HG03565 (cell line): ENCODE data around the gene ZNF528.

ENCODE experiments used
- ATAC-seq: cut with Tn5 transposase; IDR thresholded peaks from one replicate; pipeline ENCODE4 v1.9.1; 2021; ENCODE audit warnings: mild to moderate bottlenecking, moderate library complexity; ENCODE audit not compliant: unreplicated experiment

The ZNF528 gene

DNA sequence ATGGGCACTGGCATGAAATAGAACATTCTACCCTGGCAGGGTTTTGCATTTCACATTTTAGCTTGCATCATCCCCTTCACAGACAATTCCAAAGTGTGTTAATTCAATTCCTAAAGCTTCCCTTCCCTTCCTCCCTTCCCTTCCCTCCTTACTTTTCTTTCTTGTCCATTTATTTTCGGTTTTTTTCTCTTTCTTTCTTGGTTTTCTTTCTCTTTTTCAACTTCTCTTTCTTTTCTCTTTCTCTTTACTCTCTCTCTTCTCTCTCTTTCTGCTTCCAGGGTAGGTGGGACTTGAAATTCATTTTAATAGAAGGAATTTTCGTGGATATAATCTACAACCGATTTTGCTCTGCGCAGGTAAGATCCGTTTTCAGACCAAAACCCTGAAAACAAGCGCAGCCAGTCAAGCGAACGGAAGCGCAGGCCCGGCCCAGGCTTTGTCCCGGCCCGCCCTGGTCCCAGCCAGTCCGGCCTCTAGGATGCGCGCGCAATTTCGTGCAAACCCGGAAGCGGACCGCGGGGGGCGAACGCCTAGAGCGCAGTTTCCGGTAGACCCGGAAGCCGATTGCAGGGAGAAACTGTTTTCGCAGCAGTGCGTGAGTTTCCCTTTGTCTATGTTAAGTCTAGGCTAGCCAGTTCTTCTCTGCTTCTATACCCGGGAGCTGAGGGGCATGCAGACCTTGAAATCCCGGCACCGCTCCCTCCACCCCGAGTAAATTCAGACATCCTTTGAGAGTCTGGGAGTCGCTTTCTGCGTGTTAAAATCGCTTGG lies at the start of gene ZNF528:
TSS of gene ZNF528 (plus strand) at position 540 of the 771 bp plus-strand sequence. CDS start 4,165 bp downstream, outside the sequence.
- peak; percentile 56 for ATAC-seq

DNA sequence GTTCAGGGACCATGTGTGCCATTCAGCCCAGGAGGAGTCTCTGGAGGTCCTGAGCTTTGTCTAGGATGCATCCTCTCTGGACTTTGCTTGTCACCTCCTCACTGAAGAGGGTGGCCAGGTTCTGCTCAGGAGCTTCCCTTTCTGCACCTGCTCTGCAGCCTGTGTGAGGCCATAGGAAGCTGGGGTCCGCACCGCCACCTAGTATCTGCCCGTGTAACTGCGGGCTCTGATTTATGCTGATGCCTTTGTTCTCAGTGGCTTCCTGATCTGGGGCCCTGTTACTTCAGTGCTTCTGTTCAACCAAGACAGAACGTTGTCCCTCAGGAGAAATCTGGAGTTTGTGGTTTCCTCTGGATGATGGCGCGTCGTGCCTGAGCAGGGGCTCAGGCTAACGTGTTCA lies 46.1 kb upstream of the ZNF528 start:
- no peak for ATAC-seq

DNA sequence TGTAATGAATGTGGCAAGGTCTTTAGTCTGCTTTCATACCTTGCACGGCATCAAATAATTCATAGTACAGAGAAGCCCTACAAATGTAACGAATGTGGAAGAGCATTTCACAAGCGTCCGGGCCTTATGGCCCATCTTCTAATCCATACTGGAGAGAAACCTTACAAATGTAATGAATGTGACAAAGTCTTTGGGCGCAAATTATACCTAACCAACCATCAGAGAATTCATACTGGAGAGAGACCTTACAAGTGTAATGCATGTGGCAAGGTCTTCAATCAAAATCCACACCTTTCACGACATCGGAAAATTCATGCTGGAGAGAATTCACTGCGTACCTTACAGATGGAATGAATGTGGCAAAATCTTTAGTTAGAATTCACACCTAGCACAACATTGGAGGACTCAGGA lies 31.2 kb upstream of the ZNF528 start:
- ATAC-seq, result no peak

DNA sequence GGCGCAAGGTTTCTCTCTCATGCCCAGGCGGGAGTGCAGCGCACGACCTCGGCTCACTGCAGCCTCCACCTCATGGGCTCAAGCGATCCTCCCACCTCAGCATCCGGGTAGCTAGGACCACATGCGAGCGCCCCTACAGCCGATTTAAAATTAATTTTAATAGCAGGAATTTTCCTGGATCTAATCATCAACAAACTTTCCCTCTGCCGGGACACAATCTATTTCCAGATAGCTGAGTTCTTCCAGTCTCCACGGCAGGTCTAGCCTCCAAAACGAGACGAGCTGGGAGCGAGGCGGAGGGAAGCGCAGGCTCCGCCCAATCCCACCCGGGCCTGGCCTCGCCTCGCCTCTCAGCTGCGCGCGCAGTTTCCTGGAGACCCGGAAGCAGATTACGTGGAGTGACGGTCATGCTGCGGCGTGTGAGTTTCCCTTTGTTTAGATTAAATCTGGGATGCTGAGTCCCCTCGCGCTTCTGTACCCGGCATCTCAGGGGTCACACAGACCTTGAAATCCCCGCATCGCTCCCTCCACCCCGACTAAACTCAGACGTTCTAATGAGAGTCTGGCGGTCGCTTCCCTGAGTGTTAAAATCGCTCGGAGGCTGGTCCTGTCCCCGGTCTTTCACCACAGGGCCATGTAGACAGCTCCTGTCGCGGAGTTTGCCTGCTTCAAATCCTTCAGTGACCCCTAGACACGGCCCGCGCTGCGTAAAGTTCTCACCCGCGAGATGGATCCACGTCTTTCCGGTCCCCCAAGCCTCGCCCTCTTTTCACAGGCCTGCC lies 27.9 kb upstream of the ZNF528 start, which contains the start of gene ZNF880:
TSS of gene ZNF880 (plus strand) at position 365 of the 782 bp plus-strand sequence. CDS start at position 408, 43 bp downstream.
- peak; percentile 54 for ATAC-seq

DNA sequence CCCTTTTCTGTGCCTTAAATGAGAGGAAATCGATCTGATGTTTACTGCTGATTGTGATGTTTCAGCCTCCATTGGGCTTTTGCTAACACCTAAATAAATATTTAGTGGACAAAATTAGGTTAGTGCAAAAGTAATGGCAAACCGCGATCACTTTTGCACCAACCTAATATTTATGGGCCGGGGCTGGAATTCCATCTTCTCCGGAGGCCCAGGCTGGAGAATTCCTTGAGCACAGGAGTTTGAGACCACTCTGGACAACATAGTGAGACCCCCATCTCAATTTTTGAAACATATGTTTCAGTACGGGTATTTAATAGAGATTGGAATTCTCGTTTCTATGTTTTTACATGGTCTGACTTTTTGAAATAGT lies 27.3 kb upstream of the ZNF528 start:
- no peak for ATAC-seq

DNA sequence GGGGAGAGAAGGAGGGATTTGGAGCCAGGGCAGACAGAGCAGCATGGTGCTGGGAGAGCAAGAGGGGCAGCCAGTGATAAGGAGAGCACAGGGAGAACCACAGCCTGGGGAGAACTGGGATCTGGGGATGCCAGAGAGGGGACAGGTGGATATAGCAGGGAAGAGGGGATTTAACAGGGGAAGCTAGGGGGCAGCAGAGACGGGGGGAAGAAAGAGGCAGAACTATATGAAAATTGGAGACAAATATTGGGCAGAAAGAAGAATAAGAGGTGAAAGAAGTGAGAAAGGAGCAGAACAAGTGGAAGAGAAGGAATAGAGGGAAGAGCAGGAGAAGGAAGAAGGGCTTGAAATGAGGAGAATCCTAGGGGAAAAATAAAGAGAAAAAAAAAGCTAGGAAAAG lies 6.5 kb upstream of the ZNF528 start:
- no peak for ATAC-seq

DNA sequence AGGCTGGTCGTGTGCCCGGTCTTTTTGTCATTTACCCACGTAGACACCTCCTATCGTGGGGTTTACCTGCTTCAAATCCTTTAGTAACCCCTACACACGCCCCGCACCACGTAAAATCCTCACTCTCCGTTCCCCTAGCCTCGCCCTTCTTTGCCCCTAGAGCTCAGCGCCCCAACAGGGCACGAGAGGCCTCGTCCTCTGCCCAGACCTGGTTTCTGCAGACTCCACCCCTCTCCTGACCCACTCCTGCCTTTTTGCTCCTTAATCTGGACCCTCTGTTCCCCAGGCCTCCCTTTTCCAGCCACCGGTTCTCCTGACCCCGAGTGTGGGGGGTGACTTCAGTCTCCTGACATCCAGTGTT lies 412 bp downstream of the ZNF528 start:
- ATAC-seq, result no peak

DNA sequence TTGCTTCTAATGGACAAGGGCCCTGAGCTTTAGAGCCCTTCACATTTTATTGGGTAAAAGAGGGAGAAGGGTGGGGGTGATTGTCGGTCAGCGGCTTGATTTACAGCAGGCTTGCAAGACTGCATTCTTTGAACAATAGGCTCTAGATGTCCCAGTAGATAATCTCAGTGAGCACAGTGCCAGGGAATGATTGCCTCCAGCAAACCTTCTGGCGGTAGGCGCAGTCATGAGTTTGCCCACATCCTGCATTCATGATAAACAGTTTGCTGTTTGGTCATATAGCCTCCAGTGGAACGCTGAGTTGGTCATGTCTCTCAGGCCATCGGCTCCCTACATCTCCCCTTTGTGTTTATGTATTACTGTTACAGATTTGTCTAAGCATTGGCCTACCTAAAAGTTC lies 12.6 kb downstream of the ZNF528 start:
- no peak for ATAC-seq

DNA sequence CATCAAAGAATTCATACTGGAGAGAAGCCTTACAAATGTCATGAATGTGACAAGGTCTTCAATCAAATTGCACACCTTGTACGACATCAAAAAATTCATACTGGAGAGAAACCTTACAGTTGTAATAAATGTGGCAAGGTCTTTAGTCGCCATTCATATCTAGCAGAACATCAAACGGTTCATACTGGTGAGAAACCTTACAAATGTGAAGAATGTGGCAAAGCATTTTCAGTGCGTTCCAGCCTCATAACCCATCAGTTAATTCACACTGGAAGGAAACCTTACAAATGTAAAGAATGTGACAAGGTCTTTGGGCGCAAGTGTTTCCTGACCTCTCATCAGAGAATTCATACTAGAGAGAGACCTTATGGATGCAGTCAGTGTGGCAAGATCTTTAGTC lies 18.1 kb downstream of the ZNF528 start:
- no peak for ATAC-seq

DNA sequence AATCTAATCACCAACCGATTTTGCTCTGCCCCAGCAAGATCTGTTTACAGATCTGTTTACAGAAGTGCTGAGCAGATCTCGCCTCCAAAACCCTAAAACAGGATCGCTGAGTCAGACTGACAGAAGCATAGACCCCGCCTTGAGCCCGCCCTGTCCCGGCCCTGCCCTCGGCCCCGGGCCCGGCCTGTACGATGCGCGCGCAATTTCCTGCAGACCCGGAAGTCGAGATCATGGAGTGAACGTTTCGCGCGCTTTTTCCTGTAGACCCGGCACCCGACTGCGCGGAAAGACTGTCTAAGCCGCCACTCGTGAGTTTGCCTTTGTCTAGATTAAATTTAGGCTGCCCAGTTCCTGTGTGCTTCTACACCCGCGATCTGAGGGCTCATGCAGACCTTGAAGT lies 31.3 kb downstream of the ZNF528 start, which contains the start of gene ZNF534:
TSS of gene ZNF534 (plus strand) at position 212 of the 400 bp plus-strand sequence. CDS start 2,327 bp downstream, outside the sequence.
- ATAC-seq, result no peak

DNA sequence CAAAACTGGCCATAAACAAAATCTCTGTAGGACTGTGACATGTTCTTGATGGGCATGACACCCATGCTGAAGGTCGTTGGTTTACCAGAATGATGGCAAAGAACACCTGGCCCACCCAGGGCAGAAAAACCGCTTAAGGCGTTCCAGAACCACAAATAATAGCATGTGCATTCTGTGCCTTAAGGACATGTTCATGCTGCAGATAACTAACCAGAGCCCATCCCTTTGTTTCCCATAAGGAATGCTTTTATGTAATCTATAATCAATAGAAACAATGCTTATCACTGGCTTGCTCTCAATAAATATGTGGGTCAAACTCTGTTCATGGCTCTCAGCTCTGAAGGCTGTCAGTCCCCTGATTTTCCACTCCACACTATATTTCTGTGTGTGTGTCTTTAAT lies 44.5 kb downstream of the ZNF528 start:
- no peak for ATAC-seq

DNA sequence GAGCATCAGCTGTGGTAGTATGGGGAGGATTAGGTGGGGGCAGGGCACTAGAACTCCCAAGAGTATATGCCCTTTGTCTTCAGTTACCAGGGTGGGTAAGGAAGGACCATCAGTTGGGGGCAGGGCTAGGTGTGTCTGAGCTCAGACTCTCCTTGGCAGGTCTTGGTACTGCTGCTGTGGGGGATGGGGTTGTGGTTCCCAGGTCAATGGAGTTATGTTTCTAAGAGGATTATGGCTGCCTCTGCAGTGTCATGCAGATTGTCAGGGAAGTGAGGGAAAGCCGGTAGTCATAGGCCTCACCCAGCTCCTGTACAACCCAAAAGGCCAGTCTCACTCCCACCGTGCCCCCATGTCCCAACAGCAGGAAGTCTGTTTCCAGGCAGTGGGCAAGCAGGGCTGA lies 46.9 kb downstream of the ZNF528 start:
- no peak for ATAC-seq

DNA sequence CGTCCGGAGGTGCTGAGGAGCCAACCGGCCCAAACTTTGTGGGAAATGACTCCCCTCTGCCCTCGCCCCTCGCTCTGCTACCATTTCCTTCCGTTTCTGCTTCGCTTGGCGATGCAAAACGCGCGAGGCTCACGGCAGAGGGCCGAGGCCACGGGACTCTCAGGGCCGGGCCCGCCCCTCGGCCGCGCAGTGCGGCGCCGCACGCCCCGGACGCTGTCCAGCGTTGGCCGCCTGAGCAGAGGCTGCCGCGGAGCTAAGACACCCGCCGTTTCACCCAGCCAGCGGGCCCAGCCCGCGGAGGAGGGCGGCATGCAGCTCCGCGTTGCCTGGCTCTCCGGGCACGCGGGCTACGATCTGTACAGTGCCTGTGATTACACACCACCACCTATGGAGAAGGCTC lies 53.6 kb downstream of the ZNF528 start:
- ATAC-seq, result no peak

DNA sequence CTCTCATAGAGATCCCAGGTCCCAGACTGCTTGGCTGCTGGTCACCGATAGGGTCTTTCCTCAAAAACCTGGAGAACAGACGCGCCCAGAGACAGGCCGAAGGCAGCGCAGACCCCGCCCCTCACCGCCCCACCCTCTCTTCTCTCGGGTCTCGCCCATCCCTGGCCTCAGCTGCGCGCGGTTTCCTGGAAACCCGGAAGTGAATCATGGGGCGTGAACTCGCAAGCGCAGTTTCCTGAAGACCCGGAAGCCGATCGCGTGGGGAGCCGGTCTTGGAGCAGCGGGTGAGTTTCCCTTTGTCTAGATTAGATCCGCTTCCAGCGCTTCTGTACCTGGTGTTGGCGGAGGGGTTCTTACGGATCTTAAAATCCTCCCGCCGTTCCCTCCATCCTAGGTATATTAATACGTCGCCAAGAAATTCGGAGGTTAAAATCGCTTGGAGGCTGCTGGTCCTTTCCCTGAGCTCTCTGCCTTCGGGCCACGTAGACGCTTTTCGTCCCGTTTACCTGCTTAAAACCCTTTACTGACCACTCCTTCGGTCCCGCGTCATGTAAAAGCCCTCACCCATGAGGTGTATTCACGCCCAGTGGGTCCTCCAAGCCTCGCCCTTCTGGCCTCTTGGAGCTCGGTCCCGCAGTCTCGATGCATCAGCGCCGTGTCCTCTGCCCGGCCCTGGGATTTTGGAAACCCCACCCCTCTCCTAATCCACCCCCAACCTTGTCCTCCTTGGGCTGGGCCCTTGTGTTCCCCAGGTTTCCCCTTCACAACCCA lies 55.9 kb downstream of the ZNF528 start, which contains the start of gene ZNF578:
TSS of gene ZNF578 (plus strand) at position 230 of the 771 bp plus-strand sequence. CDS start 48,293 bp downstream, outside the sequence.
- no peak for ATAC-seq

DNA sequence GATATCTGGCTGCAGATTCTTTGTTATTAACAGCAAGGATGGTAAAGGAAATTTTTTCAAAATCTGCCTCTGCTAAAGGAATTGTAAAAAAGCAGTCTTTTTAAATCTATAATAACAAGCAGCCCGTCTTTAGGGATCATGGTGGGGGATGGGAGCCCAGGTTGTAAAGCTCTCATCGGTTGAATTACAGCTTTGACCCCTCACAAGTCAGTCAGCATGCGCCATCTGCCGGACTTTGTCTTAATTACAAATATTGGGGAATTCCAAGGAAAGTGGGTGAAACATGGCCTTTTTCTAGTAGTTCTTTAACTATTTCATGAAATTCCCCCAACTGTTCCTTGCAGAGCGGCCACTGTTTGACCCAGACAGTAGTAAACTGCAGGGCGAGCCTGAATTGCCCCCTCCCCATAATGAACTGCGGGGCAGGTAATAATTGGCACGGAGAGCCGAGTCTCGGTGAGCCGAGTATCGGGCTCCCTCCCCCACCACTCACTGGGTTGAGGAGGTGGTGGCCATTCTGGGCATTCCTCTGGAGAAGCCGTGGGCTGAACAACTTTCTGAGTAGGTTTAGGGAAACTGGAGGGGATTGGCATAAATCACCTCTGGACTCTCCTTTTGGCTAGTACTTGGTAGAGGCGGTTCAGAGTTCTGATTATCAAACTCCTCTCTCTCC lies 67.3 kb downstream of the ZNF528 start:
- ATAC-seq, result no peak
